Measurements from ENCODE around the gene NDFIP2. TPM values are rescaled to one million over a fixed set of nuclear protein-coding genes. Genes with fewer than 3 reads are reported as not detected.
"Not testable (repeated sequence)": the region's sequence is repeated elsewhere in the genome, so short reads cannot be mapped to it uniquely, and the experiment has no call there.

NDFIP2 gene
- total and polyA plus RNA-seq, 7 donors, result 9.2 to 52.2 (median 13.7) TPM

DNA sequence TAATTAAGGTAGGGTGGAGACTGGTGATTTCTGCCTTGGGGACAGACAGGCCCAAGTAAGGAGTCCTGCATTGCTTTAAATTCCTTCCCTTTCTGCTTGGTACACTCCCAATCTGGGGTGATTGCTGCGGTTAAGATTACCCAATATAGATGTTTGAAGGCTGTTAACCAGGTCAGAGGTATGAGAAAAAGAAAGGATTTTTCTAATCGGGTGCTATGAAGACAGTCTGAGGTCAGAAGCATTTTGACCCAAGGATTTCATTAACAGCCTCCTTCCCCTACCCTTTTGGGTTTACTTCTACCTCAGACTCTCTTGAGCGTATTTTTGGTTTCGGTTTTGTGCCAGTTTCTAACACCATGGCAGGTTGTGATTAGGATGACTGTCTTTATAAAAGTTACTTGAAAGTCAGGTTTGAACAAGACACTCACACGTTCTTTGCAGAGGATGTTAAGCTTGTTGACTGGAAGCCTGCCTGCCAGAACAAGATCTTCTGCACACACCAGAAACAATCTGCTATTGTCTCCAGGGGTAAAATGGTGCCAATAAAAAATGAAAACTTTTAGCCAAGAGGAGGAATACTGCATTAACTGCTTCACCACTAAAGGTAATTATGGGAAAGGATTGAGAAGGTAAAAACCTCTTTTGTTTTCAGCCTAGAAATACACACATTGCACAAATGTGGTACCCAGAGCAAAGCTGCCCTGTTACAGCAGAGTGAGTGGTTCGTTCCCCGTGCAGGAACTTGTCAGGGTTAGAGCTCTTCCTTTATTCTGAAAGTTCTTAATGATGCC lies 108.8 kb downstream of the NDFIP2 start:
- H3K27ac ChIP-seq, result no peak overlapping the region
- DNase-seq, result no peak
- 24 to 63% methylated on average over 7 of the region's 7 CpGs for WGBS, 2 donors
- no peak overlapping the region for H3K4me3 ChIP-seq
- no peaks in the 10 kb centered on the region for H3K36me3 ChIP-seq
- no peaks in the 10 kb centered on the region for H3K27me3 ChIP-seq
- intact Hi-C loops (cut with DNase I), result no loop called here
- H3K4me1 ChIP-seq, result no peaks in the 10 kb centered on the region
- TF ChIP-seq POLR2AphosphoS5 (IDR thresholded peaks at IDR 0.05) (no peak), EP300 (IDR thresholded peaks at IDR 0.05) (no peak), POLR2A (IDR thresholded peaks at IDR 0.05) (no peak)
- TF ChIP-seq, protein P1, sequence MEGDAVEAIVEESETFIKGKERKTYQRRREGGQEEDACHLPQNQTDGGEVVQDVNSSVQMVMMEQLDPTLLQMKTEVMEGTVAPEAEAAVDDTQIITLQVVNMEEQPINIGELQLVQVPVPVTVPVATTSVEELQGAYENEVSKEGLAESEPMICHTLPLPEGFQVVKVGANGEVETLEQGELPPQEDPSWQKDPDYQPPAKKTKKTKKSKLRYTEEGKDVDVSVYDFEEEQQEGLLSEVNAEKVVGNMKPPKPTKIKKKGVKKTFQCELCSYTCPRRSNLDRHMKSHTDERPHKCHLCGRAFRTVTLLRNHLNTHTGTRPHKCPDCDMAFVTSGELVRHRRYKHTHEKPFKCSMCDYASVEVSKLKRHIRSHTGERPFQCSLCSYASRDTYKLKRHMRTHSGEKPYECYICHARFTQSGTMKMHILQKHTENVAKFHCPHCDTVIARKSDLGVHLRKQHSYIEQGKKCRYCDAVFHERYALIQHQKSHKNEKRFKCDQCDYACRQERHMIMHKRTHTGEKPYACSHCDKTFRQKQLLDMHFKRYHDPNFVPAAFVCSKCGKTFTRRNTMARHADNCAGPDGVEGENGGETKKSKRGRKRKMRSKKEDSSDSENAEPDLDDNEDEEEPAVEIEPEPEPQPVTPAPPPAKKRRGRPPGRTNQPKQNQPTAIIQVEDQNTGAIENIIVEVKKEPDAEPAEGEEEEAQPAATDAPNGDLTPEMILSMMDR (IDR thresholded peaks at IDR 0.05), result no peak
- peaks cover 0 to 2% (median under 1%) of the 10 kb centered on the region in 4 donors for H3K9me3 ChIP-seq

DNA sequence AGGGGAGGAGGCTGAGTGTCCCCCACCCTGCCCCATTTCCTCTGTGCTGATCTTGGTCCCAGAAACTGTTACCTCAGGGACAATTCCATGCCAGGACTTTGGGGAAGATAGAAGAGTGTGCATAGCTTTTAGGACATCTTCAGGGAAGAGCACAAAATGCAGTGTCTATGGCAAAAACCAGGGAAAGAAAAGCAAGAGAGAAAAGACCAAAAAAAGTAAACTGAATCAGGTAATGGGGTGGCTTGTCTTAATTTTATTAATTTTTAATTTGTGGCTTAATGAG lies 109.4 kb downstream of the NDFIP2 start:
- intact Hi-C loops (cut with DNase I), result no loop called here
- Histone ChIP-seq H3K36me3 (no peaks in the 10 kb centered on the region), H3K27ac (no peak overlapping the region), H3K4me3 (no peak overlapping the region), H3K27me3 (no peaks in the 10 kb centered on the region), H3K4me1 (no peaks in the 10 kb centered on the region), H3K9me3 (peaks cover 0 to 2% (median 0%) of the 10 kb centered on the region in 4 donors)
- TF ChIP-seq, protein P1 (IDR thresholded peaks at IDR 0.05), result no peak
- TF ChIP-seq POLR2AphosphoS5 (IDR thresholded peaks at IDR 0.05) (no peak), POLR2A (IDR thresholded peaks at IDR 0.05) (no peak), EP300 (IDR thresholded peaks at IDR 0.05) (no peak)
- no peak for DNase-seq

GRCh38 chr13:79591493-79591892 lies 110.5 kb downstream of the NDFIP2 start:
- DNase-seq, result no peak
- Histone ChIP-seq H3K36me3 (no peaks in the 10 kb centered on the region), H3K27me3 (no peaks in the 10 kb centered on the region), H3K4me3 (no peak overlapping the region), H3K4me1 (no peaks in the 10 kb centered on the region), H3K27ac (no peak overlapping the region), H3K9me3 (peaks cover 0 to 2% (median 0%) of the 10 kb centered on the region in 4 donors)
- intact Hi-C loops (cut with DNase I), result no loop called here
- TF ChIP-seq, protein P1 (IDR thresholded peaks at IDR 0.05), result no peak
- TF ChIP-seq POLR2AphosphoS5 (IDR thresholded peaks at IDR 0.05) (no peak), EP300 (IDR thresholded peaks at IDR 0.05) (no peak), POLR2A (IDR thresholded peaks at IDR 0.05) (no peak)

GRCh38 chr13:79593121-79593520 lies 112.2 kb downstream of the NDFIP2 start:
- H3K4me1 ChIP-seq, result no peaks in the 10 kb centered on the region
- intact Hi-C loops (cut with DNase I), result no loop called here
- H3K27me3 ChIP-seq, result no peaks in the 10 kb centered on the region
- H3K9me3 ChIP-seq, result peaks cover 0 to 2% (median 0%) of the 10 kb centered on the region in 4 donors
- H3K36me3 ChIP-seq, result no peaks in the 10 kb centered on the region
- no peak overlapping the region for H3K27ac ChIP-seq
- no peak for DNase-seq
- TF ChIP-seq EP300 (IDR thresholded peaks at IDR 0.05), result no peak
- 93% methylated on average over 2 of the region's 2 CpGs for WGBS, 2 donors
- no peak overlapping the region for H3K4me3 ChIP-seq

DNA sequence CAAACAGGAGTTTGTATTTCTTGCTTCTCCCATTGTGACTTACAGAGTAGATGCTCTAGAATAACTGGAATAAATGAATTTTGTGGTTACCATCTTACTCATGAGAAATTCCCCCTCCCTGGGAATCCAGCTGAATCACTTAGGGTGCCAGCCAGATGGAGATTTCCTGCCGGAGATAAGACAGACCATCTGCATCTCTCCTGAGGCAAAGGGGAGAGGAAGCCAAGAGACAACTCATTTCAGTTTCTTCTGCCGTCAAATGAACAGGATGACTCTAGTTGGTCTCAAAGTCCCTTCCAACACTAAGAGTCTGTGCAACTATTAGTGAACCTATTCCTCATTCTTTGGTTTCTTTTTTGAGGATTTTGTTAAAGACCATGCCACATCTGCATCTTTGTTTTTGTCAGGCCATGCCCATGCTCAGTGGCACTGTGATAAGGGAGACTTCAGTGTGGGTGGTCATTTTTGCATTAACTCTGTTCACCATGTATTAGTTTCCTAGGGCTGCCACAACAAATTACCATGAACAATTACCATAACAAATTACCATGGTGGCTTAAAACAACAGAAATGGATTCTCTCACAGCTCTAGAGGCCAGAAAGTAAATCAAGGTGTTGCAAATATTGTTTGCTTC lies 112.8 kb downstream of the NDFIP2 start:
- TF ChIP-seq, protein P1 (IDR thresholded peaks at IDR 0.05), result no peak
- TF ChIP-seq POLR2A (IDR thresholded peaks at IDR 0.05), result no peak
- no peak for TF ChIP-seq POLR2AphosphoS5 (IDR thresholded peaks at IDR 0.05)
- no peak for TF ChIP-seq EP300 (IDR thresholded peaks at IDR 0.05)
- H3K27ac ChIP-seq, result no peak overlapping the region
- no peaks in the 10 kb centered on the region for H3K27me3 ChIP-seq
- H3K4me1 ChIP-seq, result no peaks in the 10 kb centered on the region
- WGBS, 2 donors, result 79 to 94% methylated on average over 2 of the region's 2 CpGs
- H3K9me3 ChIP-seq, result no peaks in the 10 kb centered on the region
- DNase-seq, result no peak
- no peak overlapping the region for H3K4me3 ChIP-seq
- intact Hi-C loops (cut with DNase I), result no loop called here
- H3K36me3 ChIP-seq, result no peaks in the 10 kb centered on the region

DNA sequence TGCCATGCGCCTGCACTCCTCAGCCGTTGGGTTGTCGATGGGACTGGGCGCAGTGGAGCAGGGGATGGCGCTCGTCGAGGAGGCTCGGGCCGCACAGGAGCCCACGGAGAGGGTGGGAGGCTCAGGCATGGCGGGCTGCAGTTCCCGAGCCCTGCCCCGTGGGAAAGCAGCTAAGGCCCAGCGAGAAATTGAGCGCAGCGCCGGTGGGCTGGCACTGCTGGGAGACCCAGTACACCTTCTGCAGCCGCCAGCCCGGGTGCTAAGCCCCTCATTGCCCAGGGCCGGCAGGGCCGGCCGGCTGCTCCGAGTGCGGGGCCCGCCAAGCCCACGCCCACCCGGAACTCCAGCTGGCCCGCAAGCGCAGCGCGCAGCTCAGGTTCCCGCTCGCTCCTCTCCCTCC lies 119.2 kb downstream of the NDFIP2 start:
- H3K36me3 ChIP-seq; H3K4me1 ChIP-seq; DNase-seq; H3K9me3 ChIP-seq; H3K4me3 ChIP-seq; H3K27me3 ChIP-seq; H3K27ac ChIP-seq; intact Hi-C loops (cut with DNase I): not testable (repeated sequence)
- WGBS, 2 donors, result 96 to 97% methylated on average over 33 of the region's 33 CpGs
